ENCODE data around the gene LRBA. TPM values are rescaled to one million over a fixed set of nuclear protein-coding genes. Genes with fewer than 3 reads are reported as not detected.
A peak's percentile ranks its signal among the peaks of the same experiment; 100 is the strongest.

LRBA gene
- total and polyA plus RNA-seq, 8 donors, result 7.3 to 156 (median 73.9) TPM

DNA sequence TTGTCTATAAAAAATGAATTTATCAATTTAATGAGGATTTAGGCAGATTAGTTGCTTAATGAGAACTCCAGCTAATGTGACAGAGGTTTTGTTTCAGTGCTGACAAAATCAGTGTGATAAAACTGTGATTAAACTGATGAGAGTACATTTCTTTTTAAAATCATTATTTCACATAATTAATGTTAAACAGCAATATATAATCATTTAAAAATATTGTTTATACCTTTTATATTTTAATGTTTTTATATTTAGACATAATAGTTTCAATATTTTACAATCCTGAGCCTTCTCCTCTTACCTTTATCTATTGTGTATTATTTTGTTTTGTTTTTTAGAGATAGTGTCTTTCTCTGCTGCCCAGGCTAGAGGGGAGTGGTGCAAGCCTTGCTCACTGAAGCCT is 480.3 kb downstream of the LRBA start:
- no peaks in the 10 kb centered on the region for H3K27me3 ChIP-seq
- TF ChIP-seq POLR2AphosphoS5 (IDR thresholded peaks at IDR 0.05) (no peak), EP300 (IDR thresholded peaks at IDR 0.05) (no peak), POLR2A (IDR thresholded peaks at IDR 0.05) (no peak)
- TF ChIP-seq, protein P1, sequence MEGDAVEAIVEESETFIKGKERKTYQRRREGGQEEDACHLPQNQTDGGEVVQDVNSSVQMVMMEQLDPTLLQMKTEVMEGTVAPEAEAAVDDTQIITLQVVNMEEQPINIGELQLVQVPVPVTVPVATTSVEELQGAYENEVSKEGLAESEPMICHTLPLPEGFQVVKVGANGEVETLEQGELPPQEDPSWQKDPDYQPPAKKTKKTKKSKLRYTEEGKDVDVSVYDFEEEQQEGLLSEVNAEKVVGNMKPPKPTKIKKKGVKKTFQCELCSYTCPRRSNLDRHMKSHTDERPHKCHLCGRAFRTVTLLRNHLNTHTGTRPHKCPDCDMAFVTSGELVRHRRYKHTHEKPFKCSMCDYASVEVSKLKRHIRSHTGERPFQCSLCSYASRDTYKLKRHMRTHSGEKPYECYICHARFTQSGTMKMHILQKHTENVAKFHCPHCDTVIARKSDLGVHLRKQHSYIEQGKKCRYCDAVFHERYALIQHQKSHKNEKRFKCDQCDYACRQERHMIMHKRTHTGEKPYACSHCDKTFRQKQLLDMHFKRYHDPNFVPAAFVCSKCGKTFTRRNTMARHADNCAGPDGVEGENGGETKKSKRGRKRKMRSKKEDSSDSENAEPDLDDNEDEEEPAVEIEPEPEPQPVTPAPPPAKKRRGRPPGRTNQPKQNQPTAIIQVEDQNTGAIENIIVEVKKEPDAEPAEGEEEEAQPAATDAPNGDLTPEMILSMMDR (IDR thresholded peaks at IDR 0.05), result no peak
- H3K27ac ChIP-seq, result no peak overlapping the region
- intact Hi-C loops (cut with DNase I; ENCODE audit: low total_unique reads), result no loop called here
- no peaks in the 10 kb centered on the region for H3K9me3 ChIP-seq
- no peaks in the 10 kb centered on the region for H3K4me1 ChIP-seq
- H3K36me3 ChIP-seq, result no peaks in the 10 kb centered on the region
- no peak for DNase-seq
- no peak overlapping the region for H3K4me3 ChIP-seq

DNA sequence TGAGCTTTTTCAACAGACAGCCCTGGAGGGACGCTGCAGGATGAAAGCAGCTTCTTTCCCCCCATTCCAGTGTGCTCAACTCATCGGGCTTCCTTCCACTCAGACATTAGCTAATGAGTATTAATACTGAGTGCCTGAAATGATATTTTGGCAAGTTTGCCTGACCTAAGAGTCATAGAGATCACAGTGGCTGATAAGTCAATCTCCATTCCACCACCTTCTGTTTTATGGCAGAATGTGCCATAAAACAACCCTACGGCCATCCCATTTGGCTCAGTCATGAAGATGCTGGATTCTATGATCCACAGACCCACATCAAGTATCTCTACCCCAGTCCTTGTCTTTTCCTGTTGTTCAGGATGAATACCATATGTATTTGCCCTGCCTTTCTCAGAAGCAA is 481.4 kb downstream of the LRBA start:
- H3K36me3 ChIP-seq, result no peaks in the 10 kb centered on the region
- no peaks in the 10 kb centered on the region for H3K27me3 ChIP-seq
- WGBS, 5 donors, result 91 to 96% (median 93%) methylated on average over 3 of the region's 3 CpGs
- no peaks in the 10 kb centered on the region for H3K9me3 ChIP-seq
- H3K4me3 ChIP-seq, result no peak overlapping the region
- no peak for DNase-seq
- intact Hi-C loops (cut with DNase I; ENCODE audit: low total_unique reads), result no loop called here
- no peak overlapping the region for H3K27ac ChIP-seq
- no peaks in the 10 kb centered on the region for H3K4me1 ChIP-seq
- TF ChIP-seq EP300 (IDR thresholded peaks at IDR 0.05) (no peak), POLR2AphosphoS5 (IDR thresholded peaks at IDR 0.05) (no peak), POLR2A (IDR thresholded peaks at IDR 0.05) (no peak)
- TF ChIP-seq, protein P1 (IDR thresholded peaks at IDR 0.05), result no peak

DNA sequence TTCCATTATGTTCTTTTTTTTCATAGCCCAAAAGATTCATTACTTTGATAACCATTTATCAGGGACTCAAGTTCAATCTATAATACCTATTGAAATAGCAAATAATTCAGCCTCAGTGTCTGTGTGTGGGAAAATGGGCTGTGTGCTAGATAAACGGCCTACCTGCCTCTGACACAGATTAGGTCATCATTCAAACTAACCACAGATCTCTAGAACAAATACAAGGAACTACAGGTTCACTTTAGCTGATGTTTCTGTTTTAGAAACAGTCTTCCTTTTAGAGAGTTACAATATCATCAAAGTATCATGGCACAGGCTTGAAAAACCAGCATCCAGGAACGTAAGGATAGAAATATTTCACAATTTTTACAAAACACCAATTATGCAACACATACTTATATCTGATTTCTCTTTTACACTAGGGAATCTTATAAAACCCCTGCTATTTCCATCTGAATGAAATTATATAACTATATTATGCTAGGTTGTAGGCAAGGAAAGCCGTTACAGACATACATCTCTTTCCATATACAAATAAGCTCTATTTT is 489.7 kb downstream of the LRBA start:
- peak in 1 of 2 donors; percentile 16 for DNase-seq

GRCh38 chr4:150518559-150518958 is 496.5 kb downstream of the LRBA start:
- no peak overlapping the region for H3K4me3 ChIP-seq
- no peak for TF ChIP-seq POLR2AphosphoS5 (IDR thresholded peaks at IDR 0.05)
- TF ChIP-seq, protein P1 (IDR thresholded peaks at IDR 0.05), result no peak
- no peak for TF ChIP-seq POLR2A (IDR thresholded peaks at IDR 0.05)
- TF ChIP-seq EP300 (IDR thresholded peaks at IDR 0.05), result no peak
- no peaks in the 10 kb centered on the region for H3K27me3 ChIP-seq
- H3K4me1 ChIP-seq, result no peaks in the 10 kb centered on the region
- H3K9me3 ChIP-seq, result no peaks in the 10 kb centered on the region
- no peaks in the 10 kb centered on the region for H3K36me3 ChIP-seq
- 63 to 75% (median 70%) methylated on average over 3 of the region's 3 CpGs for WGBS, 5 donors
- H3K27ac ChIP-seq, result no peak overlapping the region
- DNase-seq, result no peak
- intact Hi-C loops (cut with DNase I; ENCODE audit: low total_unique reads), result no loop called here

More for the DNA sequence above, 489.7 kb downstream of the LRBA start:
- TF ChIP-seq, protein P1 (IDR thresholded peaks at IDR 0.05), result no peak
- no peak for TF ChIP-seq POLR2AphosphoS5 (IDR thresholded peaks at IDR 0.05)
- TF ChIP-seq POLR2A (IDR thresholded peaks at IDR 0.05), result no peak
- TF ChIP-seq EP300 (IDR thresholded peaks at IDR 0.05), result no peak
- Histone ChIP-seq H3K4me3 (no peak overlapping the region), H3K27ac (no peak overlapping the region), H3K4me1 (no peaks in the 10 kb centered on the region), H3K27me3 (no peaks in the 10 kb centered on the region), H3K36me3 (no peaks in the 10 kb centered on the region), H3K9me3 (no peaks in the 10 kb centered on the region)
- intact Hi-C loops (cut with DNase I; ENCODE audit: low total_unique reads), result no loop called here
- 68 to 75% (median 73%) methylated on average over 3 of the region's 3 CpGs for WGBS, 5 donors

Measured in stomach (tissue), 9 donors.